HG03432 (cell line): ENCODE data around the gene PRIM2.
A peak's percentile ranks its signal among the peaks of the same experiment; 100 is the strongest.
"Not testable (repeated sequence)": the region's sequence is repeated elsewhere in the genome, so short reads cannot be mapped to it uniquely, and the experiment has no call there.

Experiments
- ATAC-seq: cut with Tn5 transposase; IDR thresholded peaks from one replicate; pipeline ENCODE4 v1.9.1; 2021; ENCODE audit warnings: mild to moderate bottlenecking, moderate library complexity; ENCODE audit not compliant: unreplicated experiment

The PRIM2 gene

DNA sequence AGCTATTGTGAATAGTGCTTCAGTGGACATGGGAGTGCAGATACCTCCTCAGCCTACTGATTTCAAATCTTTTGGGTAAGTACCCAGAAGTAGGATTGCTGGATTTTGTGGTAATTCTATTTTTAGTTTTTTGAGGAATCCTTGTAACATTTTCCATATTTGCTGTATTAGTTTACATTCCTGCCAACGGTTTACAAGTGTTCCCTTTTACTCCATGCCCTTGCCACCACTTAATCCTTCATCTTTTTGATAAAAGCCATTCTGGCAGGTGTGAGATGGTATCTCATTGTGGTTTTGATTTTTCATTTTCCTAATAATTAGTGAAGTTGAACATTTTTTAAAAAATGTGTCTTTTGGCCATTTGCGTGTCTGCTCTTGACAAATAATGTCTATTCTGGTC is 125.8 kb downstream of the PRIM2 start:
- not testable (repeated sequence) for ATAC-seq

DNA sequence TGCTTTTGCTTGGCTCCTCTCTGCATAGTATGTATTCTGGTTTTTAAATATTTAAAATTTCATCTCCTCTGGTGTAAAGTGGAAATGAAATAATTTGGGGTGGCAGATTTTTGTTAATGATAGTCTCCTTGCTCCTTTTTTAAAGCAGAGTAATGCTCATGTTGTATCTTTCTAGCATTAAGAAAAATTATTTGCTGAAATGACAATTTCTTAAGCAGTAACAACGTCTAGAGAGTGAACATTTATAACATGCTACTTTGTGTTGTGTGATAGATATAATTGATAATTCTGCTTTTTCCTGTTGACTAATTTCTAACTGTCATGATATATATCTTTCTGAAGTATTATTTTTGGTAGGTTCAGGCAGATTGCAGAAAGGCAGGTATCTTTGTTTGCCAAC is 127.4 kb downstream of the PRIM2 start:
- not testable (repeated sequence) for ATAC-seq

DNA sequence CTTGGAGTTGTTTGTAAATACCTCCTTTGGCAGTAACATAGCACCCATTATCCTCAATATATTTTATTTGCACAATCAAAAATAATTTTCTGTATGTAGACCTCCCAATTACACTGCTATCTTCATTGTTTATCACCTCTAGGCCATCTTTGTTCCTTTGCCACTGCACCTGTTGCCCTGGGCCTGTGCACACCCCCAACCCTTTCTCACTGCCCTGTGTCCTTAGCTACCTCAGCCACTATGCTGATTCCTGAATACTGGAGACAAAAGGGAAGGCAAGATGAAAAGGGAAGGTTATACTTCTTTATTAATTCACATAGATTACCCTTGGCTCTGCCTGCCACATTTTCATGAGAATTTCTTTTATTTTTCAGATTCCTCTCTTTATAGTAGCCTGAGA is 127.9 kb downstream of the PRIM2 start:
- ATAC-seq = peak; percentile 61

DNA sequence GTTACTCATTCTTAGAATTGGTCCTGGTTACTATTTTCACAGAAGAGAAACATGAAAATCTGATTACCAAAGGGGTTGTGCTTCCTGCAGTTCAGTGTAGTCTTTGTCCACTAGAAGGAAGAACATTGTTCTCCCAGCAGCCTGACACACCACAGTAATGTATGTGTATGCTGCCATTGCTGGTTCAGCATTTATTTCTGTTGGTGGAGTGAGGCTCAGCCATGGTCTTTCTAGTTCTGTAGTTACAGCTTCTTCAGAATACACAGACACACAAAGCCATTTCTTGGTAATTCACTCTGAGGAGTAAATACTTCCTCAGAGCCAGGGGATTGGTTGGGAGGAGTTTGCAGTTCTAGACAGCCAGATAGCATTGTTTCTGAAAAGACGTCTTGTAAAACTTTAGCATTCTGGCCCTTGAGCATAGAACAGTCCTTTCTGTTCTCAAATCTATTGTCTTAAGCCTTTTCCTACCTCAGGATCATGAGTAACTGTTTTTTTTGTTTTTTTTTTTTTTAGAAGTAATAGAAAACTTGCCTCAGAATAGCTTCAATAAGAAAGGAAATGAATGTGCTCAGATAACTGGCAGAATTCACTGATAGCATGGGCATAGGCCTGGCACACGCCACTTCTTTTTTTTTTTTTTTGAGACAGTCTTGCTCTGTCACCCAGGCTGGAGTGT is 128.5 kb downstream of the PRIM2 start:
- ATAC-seq = peak; percentile 81

DNA sequence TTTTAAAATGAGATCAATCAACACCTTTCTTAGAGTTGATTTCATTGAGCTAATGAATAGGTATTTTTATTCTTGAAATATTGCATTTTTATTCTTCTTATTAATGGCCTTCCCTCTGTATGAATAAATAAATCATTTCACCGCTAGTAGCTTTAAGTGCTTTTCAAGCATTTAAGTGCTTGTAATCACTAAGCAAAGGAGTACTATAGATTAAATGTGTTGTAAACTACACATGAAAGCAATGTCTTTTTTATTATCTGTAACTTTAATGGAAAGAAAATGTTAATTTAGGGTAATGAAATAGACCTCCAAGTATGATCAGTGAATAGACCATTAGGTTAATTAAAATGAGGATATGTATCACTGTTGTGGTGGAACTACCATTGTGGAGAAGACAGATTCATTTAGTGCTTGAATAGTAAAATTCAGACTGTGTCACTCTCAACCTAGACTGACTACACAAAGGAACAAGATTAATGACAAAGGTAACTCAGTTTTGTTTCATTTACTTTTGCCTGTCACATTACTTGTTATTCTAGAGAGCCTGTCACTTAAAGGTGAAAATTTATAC is 132.2 kb downstream of the PRIM2 start:
- not testable (repeated sequence) for ATAC-seq

DNA sequence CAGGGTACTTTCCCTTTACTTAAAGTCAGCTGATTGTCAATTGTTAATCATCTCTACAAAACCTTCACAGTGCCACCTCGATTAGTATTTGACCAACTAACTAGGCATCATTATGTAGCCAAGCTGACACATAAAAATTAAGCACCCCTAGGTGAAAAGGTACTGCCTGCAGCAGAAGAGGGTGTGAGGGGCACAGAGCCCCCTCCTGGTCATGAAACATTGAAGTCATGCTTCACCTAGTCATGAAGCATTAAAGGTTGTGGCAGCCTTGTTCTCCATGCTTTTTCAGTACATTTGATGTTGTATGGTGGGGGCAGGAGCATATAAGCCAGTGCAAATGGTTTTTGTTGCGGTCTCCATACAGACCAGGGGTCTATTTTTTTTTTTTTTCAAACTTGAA is 142.4 kb downstream of the PRIM2 start:
- ATAC-seq = not testable (repeated sequence)

DNA sequence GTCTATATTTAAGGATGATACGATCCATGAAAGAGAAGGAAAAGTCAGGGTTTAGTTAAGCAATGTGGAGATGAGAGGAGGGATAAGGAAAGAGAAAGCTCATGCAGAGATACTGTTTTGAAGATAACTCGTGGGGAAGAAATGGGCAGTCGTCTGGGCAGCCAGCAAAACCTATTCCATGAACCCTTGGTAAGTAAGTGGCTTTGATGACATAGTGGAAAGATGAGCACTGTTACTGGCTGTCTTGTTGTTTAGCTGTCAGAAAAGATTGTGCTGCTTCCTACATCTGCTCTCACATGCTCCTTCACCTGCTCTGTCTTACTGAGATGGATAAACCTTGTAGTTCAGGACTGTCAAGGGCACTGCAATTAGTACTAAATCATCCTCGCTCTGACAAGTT is 143.6 kb downstream of the PRIM2 start:
- not testable (repeated sequence) for ATAC-seq

DNA sequence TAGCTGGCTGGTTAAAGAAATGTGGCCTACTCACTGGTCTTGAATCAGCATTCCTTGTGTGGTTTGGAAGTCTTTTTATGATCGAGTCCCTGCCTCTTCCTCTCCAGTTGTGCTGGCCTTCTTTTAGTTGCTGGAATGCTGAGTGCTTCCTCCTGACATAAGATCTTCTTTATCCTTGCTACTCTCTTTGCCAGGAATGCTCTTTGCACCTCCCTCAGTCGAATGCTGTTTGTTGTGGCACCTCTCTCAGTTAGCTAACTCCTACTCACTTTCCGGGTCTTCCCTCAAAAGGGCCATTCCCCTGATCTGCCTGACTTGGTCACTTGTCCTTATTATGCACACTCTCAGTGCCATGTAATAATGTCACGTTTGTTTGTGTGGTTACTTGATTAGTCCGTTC is 146.4 kb downstream of the PRIM2 start:
- ATAC-seq = not testable (repeated sequence)

DNA sequence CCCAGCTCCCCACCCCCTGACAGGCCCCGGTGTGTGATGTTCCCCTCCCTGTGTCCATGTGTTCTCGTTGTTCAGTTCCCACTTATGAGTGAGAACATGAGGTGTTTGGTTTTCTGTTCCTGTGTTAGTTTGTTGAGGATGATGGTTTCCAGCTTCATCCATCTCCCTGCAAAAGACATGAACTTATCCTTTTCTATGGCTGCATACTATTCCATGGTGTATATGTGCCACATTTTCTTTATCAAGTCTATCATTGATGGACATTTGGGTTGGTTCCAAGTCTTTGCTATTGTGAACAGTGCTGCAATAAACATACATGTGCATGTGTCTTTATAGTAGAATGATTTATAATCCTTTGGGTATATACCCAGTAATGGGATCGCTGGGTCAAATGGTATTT is 148.5 kb downstream of the PRIM2 start:
- ATAC-seq = not testable (repeated sequence)

DNA sequence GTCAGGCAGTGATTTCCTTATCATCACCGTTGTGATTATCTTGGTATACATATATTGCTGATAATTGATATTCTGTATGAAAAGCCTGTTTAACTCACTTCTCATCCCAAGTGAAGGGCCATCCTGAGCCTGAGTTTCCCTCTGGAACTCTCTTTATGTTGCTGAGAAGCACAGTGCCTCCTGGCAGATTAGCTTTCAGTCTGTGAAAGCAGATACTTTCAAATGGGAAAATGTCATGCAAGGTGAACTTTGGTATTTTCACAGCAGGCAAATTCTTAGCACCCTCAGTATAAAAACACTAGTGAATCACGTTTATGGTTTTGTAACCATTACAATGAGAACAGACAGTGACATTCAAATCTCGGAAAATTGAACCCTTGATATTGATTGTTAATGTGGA is 151.6 kb downstream of the PRIM2 start:
- no peak for ATAC-seq

DNA sequence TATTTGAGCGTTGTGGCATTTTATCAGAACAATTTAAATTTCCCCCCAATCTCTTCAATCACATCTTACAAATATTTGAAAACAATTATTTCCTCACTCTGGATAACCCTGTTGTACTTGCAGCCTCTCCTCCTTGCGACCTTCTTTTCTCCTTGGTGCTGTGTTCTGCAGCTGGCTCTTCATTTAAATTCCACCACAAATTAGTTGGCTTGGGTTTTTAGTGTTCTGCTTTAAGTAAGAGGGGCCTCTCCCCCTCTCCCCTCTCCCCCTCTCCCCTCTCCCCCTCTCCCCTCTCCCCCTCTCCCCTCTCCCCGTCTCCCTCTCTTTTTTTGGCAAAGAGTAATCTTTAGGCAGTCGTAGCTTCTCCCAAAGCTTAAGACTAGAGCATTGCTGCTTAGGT is 152.7 kb downstream of the PRIM2 start:
- not testable (repeated sequence) for ATAC-seq

DNA sequence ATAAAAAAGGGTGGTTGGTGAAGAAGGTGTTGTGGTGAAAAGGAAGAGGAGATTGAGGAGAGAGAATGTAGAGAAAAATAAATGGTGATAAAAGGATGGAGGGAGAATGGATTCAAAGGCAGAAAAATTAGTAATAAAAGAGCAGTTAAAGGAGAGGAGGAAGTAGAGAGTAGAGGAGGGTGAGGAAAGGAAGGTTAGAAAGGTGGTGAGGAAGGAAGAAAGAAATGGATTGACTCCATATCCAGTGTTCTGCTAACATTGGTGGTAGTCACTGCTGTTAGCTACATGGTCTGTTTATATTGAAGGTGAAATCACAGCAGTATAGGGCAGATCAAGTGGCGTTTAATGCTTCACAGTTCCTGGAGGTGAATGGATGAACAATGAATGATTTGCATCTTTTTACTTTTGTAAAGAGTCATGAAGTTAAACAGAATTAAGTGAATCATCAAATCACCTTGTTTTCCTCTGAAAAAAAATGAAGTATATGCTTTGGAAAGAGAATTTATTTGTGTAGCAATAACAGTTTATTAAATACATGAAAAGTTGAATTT is 154.0 kb downstream of the PRIM2 start:
- not testable (repeated sequence) for ATAC-seq

DNA sequence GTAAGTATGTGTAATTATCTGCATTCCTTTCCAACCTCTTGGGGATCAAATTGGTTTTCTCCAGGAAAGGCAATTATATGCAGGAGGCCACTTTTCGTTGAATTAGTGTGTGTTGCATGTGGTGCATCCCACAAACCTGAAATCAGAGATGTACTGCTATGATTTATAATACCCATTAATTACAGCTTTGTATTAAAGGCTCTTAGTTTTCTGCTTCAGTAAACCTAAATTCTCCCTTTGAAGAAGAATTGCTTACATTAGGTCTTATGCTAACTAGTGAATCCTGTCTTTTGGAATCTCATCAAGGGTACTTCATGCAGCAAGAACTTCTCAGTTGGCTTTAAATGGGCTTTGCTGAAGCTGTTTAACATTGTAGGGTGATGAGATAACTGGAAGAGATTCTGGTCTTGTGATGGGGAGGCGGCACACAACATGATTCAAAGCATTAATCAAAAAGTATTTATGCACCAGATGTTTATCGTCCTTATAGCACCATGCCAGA is 155.5 kb downstream of the PRIM2 start:
- not testable (repeated sequence) for ATAC-seq

DNA sequence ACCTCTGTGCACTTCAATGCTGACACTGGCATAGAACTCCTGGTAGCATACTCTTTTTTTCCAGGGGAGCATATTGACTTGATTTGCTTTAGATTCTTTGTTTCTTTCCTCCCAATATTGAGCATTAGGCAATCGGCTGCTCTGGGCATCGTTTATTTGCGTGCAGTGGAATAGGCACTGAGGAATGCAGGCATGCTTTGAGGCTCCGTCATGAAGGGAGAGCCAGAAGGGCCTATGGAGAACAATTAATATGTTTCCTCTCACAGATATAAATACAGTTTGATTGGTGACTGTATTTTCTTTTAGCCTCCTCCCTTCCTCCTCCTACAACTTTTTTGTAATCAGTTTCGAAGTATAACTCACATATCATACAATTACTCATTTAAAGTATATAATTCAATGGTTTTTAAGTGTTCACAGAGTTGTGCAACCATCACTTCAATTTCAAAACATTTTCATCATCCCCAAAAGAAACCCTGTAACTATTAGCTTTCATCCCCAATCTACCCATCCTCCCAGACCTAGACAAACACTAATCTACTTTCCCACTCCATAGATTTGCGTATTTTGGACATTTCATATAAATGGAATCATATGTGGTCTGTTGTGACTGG is 157.5 kb downstream of the PRIM2 start:
- not testable (repeated sequence) for ATAC-seq

DNA sequence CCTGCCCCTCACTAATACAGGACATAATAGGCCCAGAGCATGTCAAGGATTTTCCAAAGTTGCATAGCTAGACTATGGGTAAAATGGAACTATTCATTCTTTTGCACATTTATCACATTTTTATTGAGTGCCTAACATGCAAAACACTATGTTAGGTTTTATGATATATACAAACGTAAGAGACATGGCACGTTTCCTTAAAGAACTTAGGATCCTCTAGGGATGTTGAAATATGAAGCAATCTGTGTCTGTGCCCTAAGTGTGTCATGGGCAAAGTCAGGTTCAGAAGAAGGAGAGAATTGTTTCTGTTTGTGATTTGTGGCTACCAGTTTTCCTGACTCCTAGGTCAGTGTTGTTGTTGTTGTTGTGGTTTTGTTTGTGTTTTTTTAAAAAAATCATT is 158.2 kb downstream of the PRIM2 start:
- ATAC-seq = not testable (repeated sequence)

DNA sequence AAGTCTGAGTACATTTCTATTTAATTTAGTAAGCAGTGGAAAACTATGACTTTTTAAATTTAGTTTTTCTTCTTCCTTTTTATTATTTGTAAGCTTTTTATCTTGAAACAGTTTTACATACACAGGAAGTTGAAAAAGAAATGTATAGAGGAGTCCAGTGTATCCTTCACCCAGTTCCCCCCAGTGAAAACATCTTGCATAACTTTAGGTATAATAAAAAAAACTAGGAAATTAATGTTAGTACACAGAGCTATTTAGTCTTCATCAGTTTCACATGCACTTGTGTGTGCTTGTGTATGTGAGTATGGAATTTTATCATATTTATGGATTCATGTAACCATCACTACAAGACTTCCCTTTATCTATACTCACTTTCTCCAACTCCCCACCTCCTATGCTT is 162.8 kb downstream of the PRIM2 start:
- not testable (repeated sequence) for ATAC-seq

DNA sequence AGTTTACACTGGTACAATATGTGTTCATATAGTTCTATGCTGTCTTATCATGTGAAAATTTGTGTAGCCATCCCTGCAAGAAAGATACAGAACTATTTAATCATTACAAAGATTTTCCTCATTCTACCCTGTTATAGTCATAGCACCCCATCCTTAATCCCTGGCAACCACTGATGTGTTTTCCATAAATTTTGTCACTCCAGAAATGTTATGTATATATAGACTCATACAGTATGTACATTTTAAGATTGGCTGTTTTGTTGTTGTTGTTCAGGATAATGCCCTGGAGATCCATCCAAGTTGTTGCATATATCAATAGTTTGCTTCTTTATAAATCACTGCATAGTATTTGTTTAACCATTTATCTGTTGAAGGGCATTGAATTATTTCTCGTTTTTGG is 163.7 kb downstream of the PRIM2 start:
- ATAC-seq = not testable (repeated sequence)

DNA sequence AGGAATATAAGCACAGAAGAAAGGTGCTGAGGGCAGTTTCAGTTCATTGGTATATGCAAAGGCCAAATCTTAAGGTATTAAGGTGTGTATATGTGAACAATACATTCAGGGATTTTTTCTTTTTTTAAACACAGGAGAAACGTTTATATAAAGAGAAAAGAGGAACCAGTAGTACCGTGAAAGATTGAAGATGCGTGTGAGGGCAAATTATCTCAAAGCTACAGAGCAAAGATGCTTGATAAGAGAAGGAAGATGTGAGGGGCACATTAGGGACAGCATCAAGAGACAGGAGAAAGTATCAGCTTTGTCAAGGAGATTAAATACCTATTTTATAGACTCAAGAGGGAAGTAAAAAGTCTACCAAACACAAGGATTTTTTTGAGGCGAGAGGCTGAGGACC is 165.0 kb downstream of the PRIM2 start:
- ATAC-seq = not testable (repeated sequence)

DNA sequence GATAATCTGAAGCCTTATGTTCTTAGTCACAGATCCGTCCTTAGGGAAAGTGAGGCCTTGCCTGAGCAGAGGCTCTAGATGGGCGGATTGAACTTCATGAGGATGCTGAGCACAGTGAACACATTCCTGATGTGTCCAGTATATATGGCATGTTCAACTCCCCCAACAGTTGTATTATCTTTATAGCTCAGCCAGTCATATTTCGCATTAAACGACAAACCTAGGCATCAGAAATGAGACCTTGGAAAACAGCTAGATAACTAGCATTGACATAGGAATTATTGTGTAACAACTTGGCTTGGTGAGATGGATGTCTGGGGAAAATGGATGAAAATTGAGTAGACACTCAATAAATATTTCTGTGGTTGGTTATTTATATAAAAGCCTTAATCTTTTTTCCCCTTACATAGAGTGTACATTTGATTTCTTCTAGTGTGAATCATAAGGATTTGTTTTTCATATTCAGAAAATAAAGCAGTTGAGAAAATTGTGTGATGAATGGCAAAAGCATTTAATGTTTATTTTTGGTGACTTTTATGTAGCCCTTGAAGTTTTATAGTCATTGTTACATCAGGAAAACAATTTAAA is 169.2 kb downstream of the PRIM2 start:
- ATAC-seq = not testable (repeated sequence)

DNA sequence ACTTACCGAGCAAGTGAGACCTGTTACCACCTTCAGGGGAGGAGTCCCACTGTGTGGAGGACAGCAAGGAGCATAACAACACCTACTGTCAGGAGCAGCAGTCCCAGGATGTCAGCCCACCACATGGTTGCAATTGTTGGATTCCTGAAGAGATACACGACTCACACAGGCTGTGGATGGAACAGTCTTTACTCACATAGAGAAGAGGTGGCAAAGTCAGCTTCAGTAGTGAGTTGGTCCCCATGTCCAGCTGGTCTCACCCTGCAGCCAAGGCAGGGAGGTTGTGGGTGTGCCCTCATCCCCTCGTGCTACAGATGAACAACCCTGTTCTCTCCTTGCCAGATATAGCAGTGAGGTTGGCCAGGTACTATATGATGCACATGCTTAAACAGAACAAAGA is 171.1 kb downstream of the PRIM2 start:
- ATAC-seq = not testable (repeated sequence)

DNA sequence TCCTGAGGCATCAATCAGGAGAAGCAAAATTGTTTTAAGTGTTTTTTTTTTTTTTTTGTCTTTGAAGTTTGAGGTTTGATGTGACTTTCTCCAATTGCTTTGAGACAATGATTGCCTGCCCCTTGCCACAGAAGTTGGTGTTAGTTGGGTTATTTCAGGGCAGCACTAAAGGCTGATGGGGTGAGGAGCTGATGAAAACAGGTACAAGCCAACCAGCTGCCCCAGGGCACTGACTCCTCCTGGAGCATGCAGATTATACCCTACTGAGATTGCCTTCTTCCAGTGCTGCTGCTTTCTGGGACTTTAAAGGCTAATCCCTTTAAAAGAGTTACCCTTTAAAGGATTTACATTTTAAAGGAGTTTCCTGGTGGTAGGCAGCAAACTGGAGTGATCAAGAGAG is 172.5 kb downstream of the PRIM2 start:
- ATAC-seq = not testable (repeated sequence)
